ENCODE measurements around the gene CANX.

- TF ChIP-seq CTCF (IDR thresholded peaks at IDR 0.05) (no peak), POLR2A (IDR thresholded peaks at IDR 0.05) (no peak)
Observed at GRCh38 chr5:179680780-179681401, 17.9 kb upstream of the CANX start, which contains the start of gene CBY3.
